GM10266 (cell line): ENCODE measurements around the gene ADGRD1.

Experiments used
- DNase-seq: peaks from one replicate; pipeline ENCODE4 v3.0.0; 2012; ENCODE audit errors: extremely low spot score
- TF ChIP-seq, protein P1 (sequence below): IDR thresholded peaks from 2 replicates; pipeline ENCODE4 v1.5.1; 2012; ENCODE audit warnings: mild to moderate bottlenecking, low read depth; ENCODE audit not compliant: control insufficient read depth, insufficient read depth; ENCODE audit errors: missing control alignments

The ADGRD1 gene

DNA sequence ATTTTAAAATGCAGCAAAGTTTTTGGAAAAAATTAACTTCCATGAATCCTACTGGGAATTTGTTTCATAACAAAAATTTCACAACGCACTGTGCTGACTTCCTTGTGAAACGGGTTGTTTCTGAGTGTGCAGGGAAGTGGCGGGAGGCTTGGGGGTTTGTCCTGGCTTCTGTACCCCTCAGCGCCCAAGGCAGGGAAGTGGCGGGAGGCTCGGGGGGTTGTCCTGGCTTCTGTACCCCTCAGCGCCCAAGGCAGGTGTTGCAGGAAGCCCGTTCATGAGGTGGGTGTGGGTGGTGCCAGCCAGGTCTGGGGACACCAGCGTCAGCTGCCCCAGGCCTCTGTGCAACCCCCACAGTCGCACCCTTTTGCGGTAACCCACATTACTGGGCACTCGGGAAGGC, 25.1 kb downstream of the ADGRD1 start:
- TF ChIP-seq, protein P1, sequence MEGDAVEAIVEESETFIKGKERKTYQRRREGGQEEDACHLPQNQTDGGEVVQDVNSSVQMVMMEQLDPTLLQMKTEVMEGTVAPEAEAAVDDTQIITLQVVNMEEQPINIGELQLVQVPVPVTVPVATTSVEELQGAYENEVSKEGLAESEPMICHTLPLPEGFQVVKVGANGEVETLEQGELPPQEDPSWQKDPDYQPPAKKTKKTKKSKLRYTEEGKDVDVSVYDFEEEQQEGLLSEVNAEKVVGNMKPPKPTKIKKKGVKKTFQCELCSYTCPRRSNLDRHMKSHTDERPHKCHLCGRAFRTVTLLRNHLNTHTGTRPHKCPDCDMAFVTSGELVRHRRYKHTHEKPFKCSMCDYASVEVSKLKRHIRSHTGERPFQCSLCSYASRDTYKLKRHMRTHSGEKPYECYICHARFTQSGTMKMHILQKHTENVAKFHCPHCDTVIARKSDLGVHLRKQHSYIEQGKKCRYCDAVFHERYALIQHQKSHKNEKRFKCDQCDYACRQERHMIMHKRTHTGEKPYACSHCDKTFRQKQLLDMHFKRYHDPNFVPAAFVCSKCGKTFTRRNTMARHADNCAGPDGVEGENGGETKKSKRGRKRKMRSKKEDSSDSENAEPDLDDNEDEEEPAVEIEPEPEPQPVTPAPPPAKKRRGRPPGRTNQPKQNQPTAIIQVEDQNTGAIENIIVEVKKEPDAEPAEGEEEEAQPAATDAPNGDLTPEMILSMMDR = no peak
- DNase-seq = no peak

DNA sequence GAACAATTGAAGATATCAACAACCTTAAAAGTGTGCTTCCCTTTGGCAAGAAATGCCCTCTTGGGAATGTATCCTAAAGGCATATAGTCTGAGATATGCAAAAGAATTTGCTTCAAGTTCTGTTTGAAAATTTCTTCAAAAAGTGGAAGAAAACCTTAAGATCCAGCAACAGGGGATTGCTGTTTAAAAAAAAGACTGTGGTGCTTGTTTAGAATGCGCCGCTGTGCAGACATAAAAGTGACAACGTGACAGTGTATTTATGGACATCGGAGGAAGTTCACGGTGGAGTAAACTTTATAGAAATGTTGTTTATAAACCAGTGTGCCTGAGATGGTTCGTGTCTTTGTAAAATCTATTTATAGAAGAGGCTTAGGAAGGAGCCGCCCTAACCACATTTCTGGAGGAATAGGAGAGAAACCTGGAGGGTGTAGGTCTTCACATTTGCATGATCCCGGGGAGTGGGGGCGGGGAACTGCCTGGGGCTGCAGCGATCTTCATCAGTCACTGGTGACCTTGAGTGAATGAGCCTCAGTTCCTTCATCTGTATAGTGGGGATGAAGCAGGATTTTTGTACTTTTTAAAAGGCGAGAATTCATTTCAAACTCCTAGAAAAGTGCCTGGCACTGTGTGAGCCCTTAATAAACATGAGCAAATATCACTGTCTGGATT, 27.5 kb downstream of the ADGRD1 start:
- TF ChIP-seq, protein P1 = no peak

DNA sequence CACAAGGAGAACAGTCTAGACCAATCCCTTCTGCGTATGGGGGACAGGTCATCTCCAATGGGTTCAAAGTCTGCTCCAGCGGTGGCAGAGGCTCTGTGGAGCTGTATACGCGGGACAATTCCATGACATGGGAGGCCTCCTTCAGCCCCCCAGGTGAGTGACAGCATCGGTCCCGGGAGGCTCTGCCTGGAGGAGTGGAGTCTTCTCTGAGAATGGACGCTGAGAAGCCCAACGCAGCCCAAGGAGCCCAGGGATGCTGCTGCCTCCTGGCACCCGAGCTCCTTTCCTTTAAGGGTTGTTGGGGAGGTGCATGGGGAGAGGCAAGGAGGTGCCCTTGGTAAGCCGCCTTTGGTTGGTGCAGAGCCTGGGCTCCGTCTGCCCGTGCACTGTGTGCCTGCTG, 28.2 kb downstream of the ADGRD1 start:
- no peak for DNase-seq

More for the DNA sequence above, 27.5 kb downstream of the ADGRD1 start:
- no peak for DNase-seq

DNA sequence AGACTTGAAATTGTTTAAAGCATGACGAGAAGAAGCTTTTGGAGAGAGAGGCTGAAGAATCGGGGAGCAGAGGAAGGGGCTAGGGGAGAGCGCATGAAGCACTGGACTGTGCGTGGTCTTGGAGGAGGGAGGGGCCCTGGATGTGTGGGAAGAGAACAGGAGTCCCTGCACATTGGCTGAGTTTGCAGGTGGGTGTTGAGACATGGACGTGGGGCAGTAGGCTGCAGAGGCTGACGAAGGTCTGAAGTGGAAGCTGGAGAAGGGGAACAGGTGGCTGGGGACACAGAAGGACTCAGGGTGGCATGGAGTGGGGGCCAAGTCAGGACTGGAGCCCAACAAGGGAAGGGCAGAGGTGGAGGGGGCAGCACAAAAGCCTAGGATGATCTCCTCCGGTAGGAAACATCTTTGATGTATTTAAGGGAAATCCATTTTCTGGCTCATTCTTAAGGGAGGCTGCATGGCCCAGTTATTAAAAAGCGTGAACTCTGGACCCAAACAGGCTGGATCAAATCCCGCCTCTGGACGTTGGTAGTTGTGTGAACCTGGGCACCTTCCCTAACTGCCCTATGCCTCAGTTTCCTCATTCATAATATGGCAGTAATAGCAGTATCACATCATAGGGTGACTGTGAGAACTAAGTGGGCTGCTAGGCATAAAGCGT, 29.0 kb downstream of the ADGRD1 start:
- TF ChIP-seq, protein P1 = no peak
- DNase-seq = no peak

More for the DNA sequence above, 28.2 kb downstream of the ADGRD1 start:
- TF ChIP-seq, protein P1 = no peak

DNA sequence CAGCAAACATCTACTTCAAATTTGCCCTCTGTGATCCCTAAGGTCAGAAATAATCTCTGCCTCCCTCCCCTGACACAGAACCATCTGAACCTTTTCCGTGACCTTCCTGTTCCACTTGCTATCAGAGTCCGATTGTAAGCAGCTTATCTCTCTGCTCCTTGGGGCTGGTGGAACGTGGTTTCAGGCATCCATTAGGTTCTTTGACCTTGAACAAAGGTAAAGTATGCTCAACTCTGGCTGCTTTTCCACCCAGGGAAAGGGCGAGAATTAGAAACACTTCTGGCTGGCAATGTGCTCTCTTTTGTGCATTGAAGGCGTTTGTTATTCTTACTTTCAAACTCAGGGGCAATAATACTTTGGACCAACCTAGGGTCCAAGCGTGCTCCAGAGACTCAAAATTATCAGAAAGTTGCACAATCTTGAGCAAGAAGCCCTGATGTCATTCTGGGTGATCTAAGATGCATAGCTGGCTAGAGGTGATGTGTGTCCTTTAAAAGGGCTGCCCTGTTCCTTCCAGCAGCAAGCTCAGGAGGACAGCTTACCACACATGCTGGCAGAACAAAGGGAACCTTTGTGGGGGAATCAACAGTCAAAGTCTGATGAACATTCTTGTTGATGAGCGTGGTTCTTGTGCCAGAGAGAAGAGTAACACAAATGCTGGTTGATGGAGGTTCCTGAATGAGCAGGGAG, 29.8 kb downstream of the ADGRD1 start:
- DNase-seq = no peak
- TF ChIP-seq, protein P1 = no peak

DNA sequence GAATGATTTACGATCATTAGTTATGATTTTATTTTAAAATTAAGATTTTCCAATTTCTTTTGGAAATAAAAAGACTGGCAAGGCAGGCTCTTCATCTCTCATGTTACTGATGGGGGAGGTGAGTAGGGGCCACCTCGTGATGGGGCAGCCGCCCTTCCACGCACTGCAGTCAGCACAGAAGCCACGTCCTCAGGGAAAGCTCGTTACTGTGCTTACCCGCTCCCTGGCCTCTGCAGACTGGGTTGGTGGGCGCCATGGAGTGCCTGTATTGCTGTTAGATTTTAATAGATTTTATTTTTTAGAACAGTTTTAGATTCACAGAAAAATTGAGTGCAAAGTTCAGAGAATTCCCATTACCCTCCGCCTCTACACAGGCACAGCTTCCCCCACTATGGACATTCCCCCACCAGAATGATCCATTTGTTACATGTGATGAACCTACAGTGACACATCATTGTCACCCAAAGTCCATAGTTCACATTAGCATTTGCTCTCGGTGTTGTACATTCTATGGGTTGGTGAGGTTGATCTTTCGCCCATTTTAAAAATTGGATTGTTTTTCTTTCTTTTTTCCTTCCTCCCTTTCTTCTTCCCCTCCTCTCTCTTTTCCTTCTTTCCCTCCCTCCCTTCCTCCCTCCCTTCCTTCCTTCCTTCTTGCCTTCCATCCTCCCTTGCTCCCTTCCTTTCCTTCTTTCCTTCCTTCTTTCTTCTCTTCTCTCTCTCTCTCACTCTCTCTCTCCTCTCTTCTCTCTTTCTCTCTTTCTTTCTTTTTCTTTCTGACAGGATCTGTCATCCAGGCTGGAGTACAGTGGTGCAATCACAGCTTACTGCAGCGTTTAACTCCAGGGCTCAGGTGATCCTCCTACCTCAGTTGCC, 30.7 kb downstream of the ADGRD1 start:
- no peak for DNase-seq

More for the DNA sequence above, 30.7 kb downstream of the ADGRD1 start:
- TF ChIP-seq, protein P1 = no peak
